GM19468 (cell line): Measurements from ENCODE around the gene SRCIN1.
"Not testable (repeated sequence)": the region's sequence is repeated elsewhere in the genome, so short reads cannot be mapped to it uniquely, and the experiment has no call there.

Experiments
- ATAC-seq: cut with Tn5 transposase; IDR thresholded peaks from one replicate; pipeline ENCODE4 v1.9.1; 2021; ENCODE audit warnings: mild to moderate bottlenecking, moderate library complexity, moderate number of reproducible peaks; ENCODE audit not compliant: unreplicated experiment; ENCODE audit errors: extremely low read depth

The SRCIN1 gene

DNA sequence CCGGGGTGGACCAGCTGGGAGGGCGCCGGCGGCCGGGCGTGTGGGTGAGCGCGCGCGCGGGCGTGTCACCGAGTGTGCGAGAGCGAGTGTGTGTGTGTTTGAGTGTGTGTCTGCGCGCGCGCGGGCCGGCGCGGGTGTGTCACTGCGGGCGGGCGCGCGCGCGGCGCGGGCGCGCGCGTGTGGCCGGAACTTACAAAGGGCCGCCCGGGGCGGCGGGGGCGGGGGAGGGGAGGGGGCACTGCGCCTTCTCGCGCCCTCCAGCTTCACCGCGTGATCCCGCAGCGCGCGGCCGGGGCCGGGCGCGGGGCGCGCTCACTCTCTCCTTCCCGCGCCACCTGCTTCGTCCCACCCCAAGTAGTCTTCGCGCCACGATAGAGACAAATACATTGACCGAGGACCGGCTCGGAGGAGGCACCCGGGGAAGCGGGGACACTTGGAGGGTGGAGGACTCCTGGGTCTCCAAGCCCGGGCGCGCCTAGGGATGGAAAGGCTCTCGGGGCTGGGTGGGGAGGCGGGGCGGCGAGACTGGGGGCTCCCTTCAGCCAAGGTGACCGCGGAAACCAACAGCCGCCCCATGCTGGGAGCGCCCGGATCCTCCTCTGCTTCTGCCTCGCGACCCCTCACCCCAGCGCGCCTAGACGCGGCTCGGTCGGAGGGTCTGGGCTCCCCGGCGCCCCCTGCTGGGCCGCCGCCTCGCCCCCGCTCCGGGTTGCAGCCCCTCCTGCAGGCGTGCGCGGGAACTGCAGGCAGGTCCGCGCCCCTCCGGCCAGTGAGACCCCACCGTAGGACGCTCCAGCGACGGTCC lies at the start of gene SRCIN1:
TSS of gene SRCIN1 (minus strand) at position 112 of the 805 bp plus-strand sequence. CDS start 247 bp downstream, outside the sequence.
- no peak for ATAC-seq

DNA sequence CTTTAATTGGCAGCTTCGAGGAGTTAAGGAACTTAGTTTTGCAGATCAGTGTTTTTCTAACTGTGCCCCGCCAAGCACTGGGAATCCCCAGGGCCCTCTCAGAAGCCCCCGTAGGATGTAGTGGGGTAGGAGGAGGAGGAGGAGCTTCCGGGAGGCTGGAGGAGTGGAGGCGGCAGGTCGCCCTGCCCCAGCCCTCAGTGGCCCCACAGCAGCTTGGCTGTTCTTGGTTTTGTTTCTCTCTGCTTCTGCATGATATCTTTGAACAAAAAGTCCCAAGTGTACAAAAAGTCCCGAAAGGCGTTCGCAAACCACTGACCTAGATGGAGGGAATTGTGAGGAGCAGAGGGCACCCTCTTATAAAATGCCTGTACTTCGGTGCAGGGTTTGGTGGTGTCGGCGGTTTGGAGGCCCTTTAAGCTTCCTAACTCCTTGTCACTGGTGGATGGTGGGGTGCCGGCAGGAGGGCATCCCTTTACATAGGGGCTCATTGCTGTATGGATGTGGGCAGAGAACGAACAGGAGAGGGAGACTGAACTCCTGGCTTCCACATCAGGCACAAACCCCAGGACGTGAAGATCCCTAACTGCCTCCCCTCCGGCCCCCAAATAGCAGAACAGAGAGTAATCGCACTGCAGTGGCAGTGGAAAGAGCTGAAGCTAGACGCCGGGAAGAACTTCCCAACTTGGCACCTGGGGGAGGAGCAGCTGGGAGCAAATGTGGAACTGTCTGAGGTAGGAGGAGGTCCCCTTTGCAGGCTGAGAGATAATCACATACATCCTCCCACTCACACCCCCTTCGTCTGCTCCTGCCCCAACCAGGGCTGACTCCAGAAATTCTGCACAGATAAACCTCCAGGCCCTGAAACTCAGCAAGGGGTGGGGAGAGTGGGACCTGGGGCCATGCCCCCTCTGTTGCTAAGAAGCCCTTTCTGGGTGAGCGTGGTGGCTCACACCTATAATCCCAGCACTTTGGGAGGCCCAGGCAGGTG lies 49.0 kb upstream of the SRCIN1 start:
- ATAC-seq: no peak

- no peak for ATAC-seq
Observed at GRCh38 chr17:38653679-38654078, 47.9 kb upstream of the SRCIN1 start.

DNA sequence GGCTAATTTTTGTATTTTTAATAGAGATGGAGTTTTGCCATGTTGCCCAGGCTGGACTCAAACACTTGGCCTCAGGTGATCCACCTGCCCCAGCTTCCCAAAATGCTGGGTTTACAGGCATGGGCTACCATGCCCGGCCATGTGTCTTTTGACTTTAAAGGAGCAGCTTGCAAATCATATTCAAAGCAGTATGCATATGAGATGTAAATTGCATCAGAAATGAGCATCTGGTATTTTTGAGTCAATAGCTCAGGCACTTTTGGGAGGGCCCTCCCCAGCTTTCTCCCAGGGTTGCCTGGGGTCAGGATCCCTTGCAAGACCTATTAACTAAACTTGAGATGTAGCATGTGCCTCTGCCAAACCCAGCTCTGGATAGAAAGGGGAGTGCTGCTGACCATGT lies 47.5 kb upstream of the SRCIN1 start:
- ATAC-seq: no peak

DNA sequence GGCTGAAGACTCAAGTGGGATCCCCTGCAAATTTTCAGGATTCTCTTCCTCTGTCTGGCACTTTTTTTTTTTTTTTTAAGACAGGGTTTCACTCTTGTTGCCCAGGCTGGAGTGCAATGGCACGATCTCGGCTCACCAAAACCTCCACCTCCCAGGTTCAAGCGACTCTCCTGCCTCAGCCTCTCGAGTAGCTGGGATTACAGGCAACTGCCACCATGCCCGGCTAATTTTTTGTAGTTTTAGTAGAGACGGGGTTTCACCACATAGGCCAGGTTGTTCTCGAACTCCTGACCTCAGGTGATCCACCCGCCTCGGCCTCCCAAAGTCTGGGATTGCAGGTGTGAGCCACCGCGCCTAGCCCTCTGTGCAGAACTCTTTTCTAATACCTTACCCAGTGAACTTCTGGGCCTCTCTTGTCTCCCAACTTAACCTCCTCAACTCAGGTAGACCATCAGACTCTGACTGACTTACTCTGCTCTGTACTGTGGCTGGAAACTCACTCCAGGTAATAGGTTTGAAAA lies 45.0 kb upstream of the SRCIN1 start:
- not testable (repeated sequence) for ATAC-seq

DNA sequence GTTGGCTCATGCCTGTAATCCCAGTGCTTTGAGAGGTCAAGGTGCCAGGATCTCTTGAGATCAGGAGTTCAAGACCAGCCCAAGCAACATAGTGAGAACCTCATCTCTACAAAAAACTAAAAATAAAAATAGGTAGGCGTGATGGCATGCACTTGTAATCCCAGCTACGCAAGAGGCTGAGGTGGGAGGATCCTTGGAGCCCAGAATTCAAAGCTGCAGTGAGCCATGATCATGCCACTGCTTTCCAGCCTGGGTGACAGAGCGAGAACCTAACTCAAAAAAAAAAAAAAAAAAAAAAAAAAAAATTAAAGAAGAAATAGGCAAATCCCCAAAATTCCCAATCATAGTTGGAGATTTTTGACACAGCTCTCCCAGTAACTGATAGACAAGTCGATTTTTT lies 32.2 kb upstream of the SRCIN1 start:
- no peak for ATAC-seq

GRCh38 chr17:38636054-38636453 lies 30.3 kb upstream of the SRCIN1 start:
- ATAC-seq: no peak

DNA sequence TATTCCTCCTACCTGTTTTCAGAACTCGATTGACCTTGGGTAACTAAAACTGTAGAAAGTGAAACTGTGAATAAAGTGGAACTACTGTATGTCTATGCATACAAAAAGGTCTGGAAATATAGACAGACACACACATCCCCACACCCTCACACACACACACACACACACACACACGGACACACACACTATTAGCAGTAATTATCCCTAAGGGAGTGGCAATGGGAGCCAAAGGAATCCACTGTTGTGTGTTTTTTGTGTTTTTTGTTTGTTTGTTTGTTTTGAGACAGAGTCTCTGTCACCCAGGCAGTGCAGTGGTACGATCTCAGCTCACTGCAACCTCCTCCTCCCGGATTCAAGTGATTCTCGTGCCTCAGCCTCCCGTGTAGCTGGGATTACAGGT lies 26.6 kb upstream of the SRCIN1 start:
- no peak for ATAC-seq

- ATAC-seq: no peak
Observed at GRCh38 chr17:38628441-38628840, 22.7 kb upstream of the SRCIN1 start.

DNA sequence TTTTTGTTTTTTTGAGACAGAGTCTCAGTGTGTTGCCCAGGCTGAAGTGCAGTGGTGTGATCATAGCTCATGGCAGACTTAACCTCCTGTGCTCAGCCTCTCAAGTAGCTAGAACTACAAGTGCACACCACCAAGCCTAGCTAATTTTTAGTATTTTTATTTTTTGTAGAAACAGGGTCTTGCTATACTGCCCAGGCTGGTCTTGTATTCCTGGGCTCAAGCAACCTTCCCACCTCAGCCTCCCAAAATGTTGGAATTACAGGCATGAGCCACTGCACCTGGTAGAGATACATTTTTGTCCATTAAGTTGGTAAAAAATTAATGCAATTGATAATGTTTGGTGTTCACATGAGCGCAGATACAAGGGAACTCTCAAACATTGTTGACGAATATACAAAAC lies 22.2 kb upstream of the SRCIN1 start:
- no peak for ATAC-seq

DNA sequence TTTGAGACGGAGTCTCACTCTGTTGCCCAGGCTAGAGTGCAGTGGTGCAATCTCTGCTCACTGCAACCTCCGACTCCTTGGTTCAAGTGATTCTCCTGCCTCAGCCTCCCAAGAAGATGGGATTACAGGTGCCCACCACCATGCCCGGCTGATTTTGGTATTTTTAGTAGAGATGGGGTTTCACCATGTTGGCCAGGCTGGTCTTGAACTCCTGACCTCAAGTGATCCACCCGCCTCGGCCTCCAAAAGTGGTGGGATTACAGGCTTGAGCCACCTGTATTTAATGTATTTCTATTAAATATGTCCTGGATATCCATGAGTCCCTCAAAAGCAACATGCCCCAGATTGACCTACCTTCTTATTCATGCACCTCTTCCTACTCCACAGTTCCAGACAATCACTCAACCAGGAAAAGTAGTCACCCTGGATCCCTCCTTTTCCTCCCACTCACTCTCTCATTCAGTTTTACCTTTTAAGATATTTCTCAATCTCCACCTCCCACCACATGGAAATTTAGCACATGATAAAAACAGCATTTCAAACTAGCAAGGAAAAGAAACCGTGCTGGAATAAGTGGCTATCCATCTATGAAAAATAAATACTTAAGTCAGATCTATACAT lies 21.0 kb upstream of the SRCIN1 start:
- not testable (repeated sequence) for ATAC-seq

GRCh38 chr17:38625482-38625881 lies 19.7 kb upstream of the SRCIN1 start:
- ATAC-seq: no peak

DNA sequence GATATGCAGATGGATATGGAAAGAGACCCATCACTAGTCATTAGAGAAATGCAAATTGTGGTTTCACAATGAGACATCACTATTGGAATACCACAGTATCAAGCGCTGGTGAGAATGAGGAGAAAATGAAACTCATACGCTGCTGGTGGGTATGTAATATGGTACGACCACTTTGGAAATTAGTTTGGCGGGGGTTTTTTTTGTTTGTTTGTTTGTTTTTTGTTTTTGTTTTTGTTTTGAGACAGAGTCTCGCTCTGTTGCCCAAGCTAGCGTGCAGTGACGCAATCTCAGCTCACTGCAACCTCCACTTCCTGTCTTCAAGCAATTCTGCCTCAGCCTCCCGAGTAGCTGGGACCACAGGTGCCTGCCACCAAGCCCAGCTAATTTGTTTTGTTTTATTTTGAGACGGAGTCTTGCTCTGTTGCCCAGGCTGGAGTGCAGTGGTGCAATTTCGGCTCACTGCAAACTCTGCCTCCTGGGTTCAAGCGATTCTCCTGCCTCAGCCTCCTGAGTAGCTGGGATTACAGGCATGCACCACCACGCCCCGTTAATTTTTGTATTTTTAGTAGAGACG lies 19.1 kb upstream of the SRCIN1 start:
- ATAC-seq: not testable (repeated sequence)

DNA sequence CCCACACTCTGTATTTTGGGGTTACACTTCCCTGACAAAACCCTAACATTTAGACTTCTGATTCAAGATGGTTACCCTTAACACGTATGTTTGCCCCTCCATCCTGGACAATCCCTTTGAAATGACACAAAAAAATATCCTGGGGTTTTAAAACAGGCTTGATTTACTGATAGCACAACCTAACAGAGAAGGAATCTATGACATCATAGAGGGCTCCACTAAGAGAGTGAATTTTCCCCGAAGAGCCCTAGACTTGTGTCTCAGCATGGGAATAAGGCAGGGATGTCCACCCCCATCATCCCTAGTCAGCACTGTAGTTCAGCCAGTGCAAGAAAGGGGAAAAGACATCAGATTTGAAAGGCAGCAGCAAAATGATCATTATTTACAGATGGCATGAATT lies 15.8 kb upstream of the SRCIN1 start:
- ATAC-seq: no peak

GRCh38 chr17:38620551-38621277 lies 15.0 kb upstream of the SRCIN1 start:
- ATAC-seq: no peak

GRCh38 chr17:38619937-38620550 lies 14.3 kb upstream of the SRCIN1 start:
- no peak for ATAC-seq

GRCh38 chr17:38619451-38619795 lies 13.7 kb upstream of the SRCIN1 start:
- ATAC-seq: no peak

- no peak for ATAC-seq
Observed at GRCh38 chr17:38617967-38618760, 12.4 kb upstream of the SRCIN1 start.
